Activated CD8-positive, alpha-beta T cell treated with anti-CD3 and anti-CD28 coated beads for 36 hours (primary cell): ENCODE data around the gene FLACC1. TPM values are rescaled to one million over a fixed set of nuclear protein-coding genes. Genes with fewer than 3 reads are reported as not detected.
"Not testable (repeated sequence)": the region's sequence is repeated elsewhere in the genome, so short reads cannot be mapped to it uniquely, and the experiment has no call there.

Experiments
- ATAC-seq: fragments of 200-7000 bp; cut with Tn5 transposase; one replicate; pipeline ENCODE4 v1.10.0; 2021; ENCODE audit warnings: mild to moderate bottlenecking, moderate library complexity
- CTCF ChIA-PET: fragments of 350-600 bp; sonication (Branson Sonifier 250); formaldehyde crosslinking; loops from one replicate; lab custom pipeline; 2021; ENCODE audit warnings: antibody characterized with exemption; lab: Charles Lee
- POLR2A ChIA-PET: fragments of 350-600 bp; sonication (Branson Sonifier 250); formaldehyde crosslinking; loops from one replicate; lab custom pipeline; 2021; ENCODE audit warnings: antibody characterized with exemption; lab: Charles Lee
- DNase-seq: peaks from one replicate; pipeline ENCODE4 v3.0.0-alpha.2; 2020
- H3K27ac Mint-ChIP-seq: one replicate; pipeline ENCODE4 v1.8.0; 2021; ENCODE audit warnings: mild to moderate bottlenecking, mixed read lengths
- H3K27me3 Mint-ChIP-seq: one replicate; pipeline ENCODE4 v1.8.0; 2021; ENCODE audit warnings: mixed read lengths
- H3K36me3 Mint-ChIP-seq: one replicate; pipeline ENCODE4 v1.8.0; 2021; ENCODE audit warnings: low read depth, mixed read lengths
- H3K4me1 Mint-ChIP-seq: one replicate; pipeline ENCODE4 v1.8.0; 2021; ENCODE audit warnings: low read depth, mixed read lengths
- H3K4me3 Mint-ChIP-seq: one replicate; pipeline ENCODE4 v1.8.0; 2021; ENCODE audit warnings: mild to moderate bottlenecking, moderate library complexity, mixed read lengths
- H3K9me3 Mint-ChIP-seq: one replicate; pipeline ENCODE4 v1.8.0; 2021; ENCODE audit warnings: mixed read lengths
- CTCF ChIP-seq: fragments of 200-600 bp; IDR thresholded peaks from one replicate; pipeline ENCODE4 v1.8.0; 2022; ENCODE audit warnings: antibody characterized with exemption, mild to moderate bottlenecking
- intact Hi-C: fragments of 100-400 bp; cut with micrococcal nuclease; formaldehyde crosslinking; loops from one replicate; pipeline ENCODE4 v1.10.0; 2022
- total RNA-seq, 2 experiments: library from RNA; stranded (reverse); gene quantifications; one replicate each; pipeline ENCODE4 v1.2.3, GENCODE V29; 2021

Gene FLACC1
- total RNA-seq, 2 experiments from 2014 or later = 0.59 to 0.76 TPM

DNA sequence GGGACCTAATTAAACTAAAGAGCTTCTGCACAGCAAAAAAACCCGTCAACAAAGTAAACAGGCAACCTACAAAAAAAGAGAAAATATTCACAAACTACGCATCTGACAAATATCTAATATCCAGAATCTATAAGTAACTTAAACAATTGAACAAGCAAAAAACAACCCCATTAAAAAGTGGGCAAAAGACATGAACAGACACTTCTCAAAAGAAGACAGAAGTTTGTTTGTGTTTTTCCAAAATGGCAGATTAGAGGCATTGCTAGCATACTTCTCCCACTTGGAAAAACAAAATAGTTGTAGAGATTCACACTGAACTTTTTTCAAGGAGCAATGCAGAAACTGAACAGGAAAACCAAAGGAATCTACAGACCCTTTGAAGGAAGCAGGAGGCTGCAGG, 37.6 kb downstream of the FLACC1 start:
- peaks cover 58% of the 10 kb centered on the region for H3K36me3 Mint-ChIP-seq
- intact Hi-C loops = no loop called here

GRCh38 chr2:201313362-201313761, 43.8 kb downstream of the FLACC1 start:
- DNase-seq = no peak
- no peak for ATAC-seq
- Mint-ChIP-seq H3K9me3 (peaks cover 15% of the 10 kb centered on the region), H3K4me3 (no peak overlapping the region), H3K27ac (no peak overlapping the region), H3K27me3 (no peaks in the 10 kb centered on the region), H3K4me1 (no peaks in the 10 kb centered on the region), H3K36me3 (peaks cover 40% of the 10 kb centered on the region)
- POLR2A ChIA-PET = no interaction called here
- intact Hi-C loops = no loop called here
- no peak for TF ChIP-seq CTCF
- CTCF ChIA-PET = no interaction called here

More for the DNA sequence above, 37.6 kb downstream of the FLACC1 start:
- TF ChIP-seq CTCF = no peak
- DNase-seq (no peak), ATAC-seq (no peak)
- ChIA-PET POLR2A (no interaction called here), CTCF (no interaction called here)
- Mint-ChIP-seq H3K4me1 (no peaks in the 10 kb centered on the region), H3K4me3 (no peak overlapping the region), H3K27ac (no peak overlapping the region), H3K9me3 (peaks cover 26% of the 10 kb centered on the region), H3K27me3 (no peaks in the 10 kb centered on the region)

DNA sequence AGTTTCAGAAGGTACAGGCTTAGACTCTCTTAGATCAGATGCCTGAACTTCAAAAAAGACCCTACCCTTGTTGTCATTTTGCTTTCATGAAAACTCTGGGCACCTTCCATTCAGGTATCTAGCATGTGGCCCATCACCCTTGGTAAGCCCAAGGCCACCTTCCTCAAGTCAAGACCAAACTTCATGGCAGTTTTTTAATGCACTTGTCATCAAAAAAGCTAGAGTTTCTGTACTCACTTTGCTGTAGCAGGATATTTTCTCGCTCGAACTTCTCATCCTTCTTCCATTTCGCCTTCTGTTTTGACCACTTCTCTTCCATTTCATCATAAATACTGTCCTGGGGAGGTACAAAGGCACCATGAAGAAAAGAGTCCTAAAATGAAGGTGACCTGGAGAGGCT, 48.2 kb downstream of the FLACC1 start:
- Mint-ChIP-seq H3K9me3 (peaks cover 8% of the 10 kb centered on the region), H3K4me3 (no peak overlapping the region), H3K36me3 (peaks cover 32% of the 10 kb centered on the region), H3K27me3 (no peaks in the 10 kb centered on the region), H3K4me1 (no peaks in the 10 kb centered on the region), H3K27ac (no peak overlapping the region)
- intact Hi-C loops = no loop called here
- ChIA-PET POLR2A (no interaction called here), CTCF (interaction anchor here (1.1 kb wide), 1 partner anchor 10 kb away, joined by 3 read pairs; no protein-coding TSS in a partner anchor)
- DNase-seq (no peak), ATAC-seq (no peak)
- no peak for TF ChIP-seq CTCF

DNA sequence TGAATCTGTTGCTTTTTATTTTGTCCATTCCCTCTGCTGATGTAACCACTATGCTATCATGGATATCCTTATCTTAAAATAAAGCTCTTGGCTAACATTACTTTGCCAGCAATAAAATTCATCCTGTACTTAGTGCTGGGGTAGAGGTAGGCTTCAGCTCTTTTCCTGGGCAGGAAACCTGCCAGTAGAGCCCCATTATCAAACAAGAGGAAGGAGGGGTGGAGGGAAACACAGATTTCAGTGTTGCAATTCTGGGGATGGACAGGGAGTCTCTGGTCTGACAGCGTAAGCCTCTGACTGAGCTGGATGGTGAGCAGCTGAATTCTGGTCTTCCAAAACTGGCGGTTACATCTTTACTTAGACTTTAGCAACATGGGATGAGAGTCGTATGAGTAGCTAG, 49.3 kb downstream of the FLACC1 start:
- intact Hi-C loops = no loop called here
- Mint-ChIP-seq H3K4me3 (no peak overlapping the region), H3K36me3 (peaks cover 38% of the 10 kb centered on the region), H3K27me3 (no peaks in the 10 kb centered on the region), H3K9me3 (peaks cover 2% of the 10 kb centered on the region), H3K4me1 (no peaks in the 10 kb centered on the region), H3K27ac (no peak overlapping the region)
- ATAC-seq (no peak), DNase-seq (no peak)
- no peak for TF ChIP-seq CTCF
- ChIA-PET CTCF (no interaction called here), POLR2A (no interaction called here)

GRCh38 chr2:201299929-201300328, 57.2 kb downstream of the FLACC1 start:
- H3K4me1 Mint-ChIP-seq, H3K27ac Mint-ChIP-seq, POLR2A ChIA-PET, intact Hi-C loops, ATAC-seq, H3K4me3 Mint-ChIP-seq, H3K27me3 Mint-ChIP-seq, DNase-seq: not testable (repeated sequence)
- Mint-ChIP-seq H3K36me3 (peaks cover 40% of the 10 kb centered on the region), H3K9me3 (peaks cover 26% of the 10 kb centered on the region)
- CTCF ChIA-PET = interaction anchor here (0.6 to 1.3 kb wide), 4 partner anchors 9 to 65 kb away, joined by 3 read pairs; no protein-coding TSS in a partner anchor
